PFSK-1 (cell line): ENCODE measurements around the gene BANK1.

ENCODE experiments used
- FOXP2 ChIP-seq: optimal IDR thresholded peaks from 2 replicates; pipeline ENCODE3; 2011; ENCODE audit warnings: borderline replicate concordance, control low read depth, inconsistent platforms; ENCODE audit not compliant: insufficient read depth; ENCODE audit errors: extremely low read length, extremely low read depth
- POLR2AphosphoS5 ChIP-seq: IDR thresholded peaks from 2 replicates; pipeline ENCODE4 v1.6.1; 2012; ENCODE audit warnings: low read depth, mild to moderate bottlenecking, control low read depth, low read length, moderate library complexity
- SIN3A ChIP-seq: IDR thresholded peaks from 2 replicates; pipeline ENCODE4 v1.6.1; 2012; ENCODE audit warnings: mild to moderate bottlenecking, low read length, moderate library complexity, borderline replicate concordance; ENCODE audit not compliant: insufficient read depth
- TAF1 ChIP-seq: IDR thresholded peaks from 2 replicates; pipeline ENCODE4 v1.6.1; 2012; ENCODE audit warnings: low read length, control low read depth, borderline replicate concordance; ENCODE audit not compliant: insufficient read depth
- TF ChIP-seq, protein P1 (sequence below), 2 experiments: IDR thresholded peaks; 2 replicates each; pipeline versions ENCODE4 v1.6.1 to v1.8.0; 2011 to 2012; ENCODE audit warnings: low read depth in 2 of 2, low read length in 2 of 2, control low read depth in 1 of 2, inconsistent platforms in 1 of 2, mild to moderate bottlenecking in 1 of 2, moderate library complexity in 1 of 2; ENCODE audit not compliant: insufficient read depth in 1 of 2

Gene BANK1

DNA sequence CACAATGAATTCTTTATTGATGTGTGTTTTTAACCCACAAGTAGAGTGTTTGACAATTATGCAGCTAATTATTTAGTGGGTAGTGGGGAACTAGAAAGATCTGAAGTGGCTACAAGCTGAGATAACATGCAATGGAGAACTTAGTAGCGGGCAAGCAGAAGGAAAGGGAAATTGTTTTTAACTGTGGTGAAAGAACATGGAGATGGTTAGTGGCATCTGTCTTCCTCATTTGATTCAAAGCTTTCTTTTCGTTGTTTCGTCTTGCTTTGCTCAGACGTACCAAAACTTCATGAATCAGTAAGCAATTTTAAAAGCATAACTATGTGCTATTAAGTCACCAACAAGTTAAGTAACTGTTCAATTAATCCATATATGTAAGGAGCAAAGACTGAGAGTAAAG lies 169.9 kb downstream of the BANK1 start:
- TF ChIP-seq TAF1 = no peak
- TF ChIP-seq, protein P1, sequence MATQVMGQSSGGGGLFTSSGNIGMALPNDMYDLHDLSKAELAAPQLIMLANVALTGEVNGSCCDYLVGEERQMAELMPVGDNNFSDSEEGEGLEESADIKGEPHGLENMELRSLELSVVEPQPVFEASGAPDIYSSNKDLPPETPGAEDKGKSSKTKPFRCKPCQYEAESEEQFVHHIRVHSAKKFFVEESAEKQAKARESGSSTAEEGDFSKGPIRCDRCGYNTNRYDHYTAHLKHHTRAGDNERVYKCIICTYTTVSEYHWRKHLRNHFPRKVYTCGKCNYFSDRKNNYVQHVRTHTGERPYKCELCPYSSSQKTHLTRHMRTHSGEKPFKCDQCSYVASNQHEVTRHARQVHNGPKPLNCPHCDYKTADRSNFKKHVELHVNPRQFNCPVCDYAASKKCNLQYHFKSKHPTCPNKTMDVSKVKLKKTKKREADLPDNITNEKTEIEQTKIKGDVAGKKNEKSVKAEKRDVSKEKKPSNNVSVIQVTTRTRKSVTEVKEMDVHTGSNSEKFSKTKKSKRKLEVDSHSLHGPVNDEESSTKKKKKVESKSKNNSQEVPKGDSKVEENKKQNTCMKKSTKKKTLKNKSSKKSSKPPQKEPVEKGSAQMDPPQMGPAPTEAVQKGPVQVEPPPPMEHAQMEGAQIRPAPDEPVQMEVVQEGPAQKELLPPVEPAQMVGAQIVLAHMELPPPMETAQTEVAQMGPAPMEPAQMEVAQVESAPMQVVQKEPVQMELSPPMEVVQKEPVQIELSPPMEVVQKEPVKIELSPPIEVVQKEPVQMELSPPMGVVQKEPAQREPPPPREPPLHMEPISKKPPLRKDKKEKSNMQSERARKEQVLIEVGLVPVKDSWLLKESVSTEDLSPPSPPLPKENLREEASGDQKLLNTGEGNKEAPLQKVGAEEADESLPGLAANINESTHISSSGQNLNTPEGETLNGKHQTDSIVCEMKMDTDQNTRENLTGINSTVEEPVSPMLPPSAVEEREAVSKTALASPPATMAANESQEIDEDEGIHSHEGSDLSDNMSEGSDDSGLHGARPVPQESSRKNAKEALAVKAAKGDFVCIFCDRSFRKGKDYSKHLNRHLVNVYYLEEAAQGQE (IDR thresholded peaks at IDR 0.05; ENCODE audit: insufficient read depth in 1 of 2, low read depth in 2 of 2, low read length in 2 of 2) = no peak
- TF ChIP-seq SIN3A = no peak
- no peak for TF ChIP-seq POLR2AphosphoS5
- TF ChIP-seq FOXP2 = no peak

DNA sequence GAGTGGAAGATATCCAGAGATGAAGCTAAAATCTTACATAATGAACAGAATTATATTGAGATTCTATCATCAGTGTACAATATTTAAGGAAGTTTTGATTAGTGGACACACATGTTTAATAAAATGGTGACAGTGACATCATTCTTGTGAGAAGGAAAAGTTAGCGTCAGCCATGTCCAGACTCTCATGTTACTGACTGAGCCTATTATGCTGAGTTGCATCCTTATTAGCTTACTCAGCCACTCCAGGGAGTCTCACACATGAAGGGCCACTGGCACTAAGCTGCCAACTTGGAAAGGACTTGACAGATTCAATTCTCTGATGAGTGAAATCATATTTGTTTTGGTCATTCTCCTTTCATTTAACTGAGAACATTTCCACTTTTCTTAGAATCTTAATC lies 170.6 kb downstream of the BANK1 start:
- TF ChIP-seq, protein P1 (IDR thresholded peaks at IDR 0.05; ENCODE audit: insufficient read depth in 1 of 2, low read depth in 2 of 2, low read length in 2 of 2) = no peak
- no peak for TF ChIP-seq FOXP2
- no peak for TF ChIP-seq SIN3A
- no peak for TF ChIP-seq TAF1
- TF ChIP-seq POLR2AphosphoS5 = no peak

DNA sequence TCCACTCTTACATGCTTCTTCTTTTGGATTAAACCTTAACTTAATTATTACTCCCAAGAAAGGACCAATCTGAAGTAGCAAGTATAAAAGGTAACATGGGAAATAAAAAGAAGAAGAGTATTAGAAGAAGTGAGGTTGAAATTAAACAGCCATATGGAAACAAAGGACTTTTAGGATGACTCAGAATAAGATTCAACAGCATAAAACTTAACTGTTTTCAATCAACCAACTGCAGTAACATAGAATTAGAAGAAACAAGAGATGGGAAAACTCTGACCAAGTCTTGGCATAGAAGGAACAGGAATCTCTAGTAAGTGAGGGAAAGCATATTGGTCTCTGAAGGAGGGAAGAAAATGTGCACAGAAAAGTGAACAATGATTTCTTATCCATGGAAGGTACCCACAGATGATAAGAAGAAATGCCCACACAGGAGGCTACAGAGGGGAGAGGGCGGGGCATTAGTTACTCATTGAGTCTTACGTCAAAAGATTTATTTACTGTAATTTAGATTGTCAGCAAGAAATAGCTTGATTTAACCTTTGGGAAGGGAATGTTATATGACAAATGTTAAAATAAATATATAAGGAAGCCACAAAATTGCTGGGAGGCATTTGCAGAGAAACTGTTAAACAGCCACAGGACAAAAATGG lies 177.3 kb downstream of the BANK1 start:
- TF ChIP-seq SIN3A (no peak), FOXP2 (no peak), POLR2AphosphoS5 (no peak), TAF1 (no peak)
- TF ChIP-seq, protein P1 (IDR thresholded peaks at IDR 0.05; ENCODE audit: insufficient read depth in 1 of 2, low read depth in 2 of 2, low read length in 2 of 2) = no peak

DNA sequence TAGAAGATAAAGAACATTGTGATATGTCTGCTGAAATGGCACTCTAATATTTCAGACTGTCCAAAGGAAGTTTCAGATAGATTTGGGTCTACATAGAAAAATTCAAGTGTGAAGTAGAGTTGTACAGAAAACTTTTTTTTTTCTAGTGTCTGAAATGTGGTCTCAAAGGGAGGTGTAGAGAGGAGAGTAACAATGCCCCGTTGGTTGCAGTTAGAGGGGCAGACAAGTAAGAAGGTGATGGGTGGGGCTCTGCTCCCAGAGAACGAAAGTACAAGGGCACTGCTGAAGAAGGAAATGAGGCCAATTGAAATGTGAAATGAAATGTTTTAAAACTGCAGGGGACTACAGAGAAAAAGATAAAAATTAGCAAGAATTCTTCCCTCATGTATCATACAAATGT lies 177.8 kb downstream of the BANK1 start:
- TF ChIP-seq FOXP2 (no peak), POLR2AphosphoS5 (no peak), TAF1 (no peak), SIN3A (no peak)
- TF ChIP-seq, protein P1 (IDR thresholded peaks at IDR 0.05; ENCODE audit: insufficient read depth in 1 of 2, low read depth in 2 of 2, low read length in 2 of 2) = no peak

DNA sequence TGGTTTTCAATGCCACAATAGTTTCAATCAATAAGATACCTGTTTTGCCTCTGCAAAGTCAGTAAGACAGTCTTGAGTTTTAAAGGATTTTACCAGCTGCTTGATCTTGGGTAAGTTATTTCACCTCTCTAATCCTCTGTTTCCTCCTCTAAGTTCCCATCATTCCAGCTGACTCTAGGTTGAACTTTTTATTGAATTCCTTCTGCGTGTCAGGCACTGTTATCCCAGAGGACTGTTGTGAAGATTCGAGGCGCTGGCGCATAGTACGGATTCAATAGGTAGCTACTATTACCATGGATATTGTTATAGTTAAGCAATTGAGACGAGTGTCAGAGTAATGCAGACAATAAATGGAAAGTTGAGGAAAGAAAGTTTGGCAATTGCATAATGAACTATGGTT lies 179.4 kb downstream of the BANK1 start:
- no peak for TF ChIP-seq FOXP2
- TF ChIP-seq POLR2AphosphoS5 = no peak
